ENCODE data around the gene ZNF750.

- no peak for TF ChIP-seq POLR2A (IDR thresholded peaks at IDR 0.05)
- TF ChIP-seq, protein P1, sequence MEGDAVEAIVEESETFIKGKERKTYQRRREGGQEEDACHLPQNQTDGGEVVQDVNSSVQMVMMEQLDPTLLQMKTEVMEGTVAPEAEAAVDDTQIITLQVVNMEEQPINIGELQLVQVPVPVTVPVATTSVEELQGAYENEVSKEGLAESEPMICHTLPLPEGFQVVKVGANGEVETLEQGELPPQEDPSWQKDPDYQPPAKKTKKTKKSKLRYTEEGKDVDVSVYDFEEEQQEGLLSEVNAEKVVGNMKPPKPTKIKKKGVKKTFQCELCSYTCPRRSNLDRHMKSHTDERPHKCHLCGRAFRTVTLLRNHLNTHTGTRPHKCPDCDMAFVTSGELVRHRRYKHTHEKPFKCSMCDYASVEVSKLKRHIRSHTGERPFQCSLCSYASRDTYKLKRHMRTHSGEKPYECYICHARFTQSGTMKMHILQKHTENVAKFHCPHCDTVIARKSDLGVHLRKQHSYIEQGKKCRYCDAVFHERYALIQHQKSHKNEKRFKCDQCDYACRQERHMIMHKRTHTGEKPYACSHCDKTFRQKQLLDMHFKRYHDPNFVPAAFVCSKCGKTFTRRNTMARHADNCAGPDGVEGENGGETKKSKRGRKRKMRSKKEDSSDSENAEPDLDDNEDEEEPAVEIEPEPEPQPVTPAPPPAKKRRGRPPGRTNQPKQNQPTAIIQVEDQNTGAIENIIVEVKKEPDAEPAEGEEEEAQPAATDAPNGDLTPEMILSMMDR (IDR thresholded peaks at IDR 0.05), result no peak
These were observed 39.4 kb upstream of the ZNF750 start for GRCh38 chr17:82879241-82879640.
